ENCODE measurements around the gene HOXA10. TPM values are rescaled to one million over a fixed set of nuclear protein-coding genes. Genes with fewer than 3 reads are reported as not detected.
A peak's percentile ranks its signal among the peaks of the same experiment; 100 is the strongest.

The HOXA10 gene
- 10 to 100 TPM in 1 of 2 donors, 1 to 10 TPM in 1; 1.5 to 11.2 TPM for total RNA-seq
- polyA plus RNA-seq = 1 to 10 TPM; 3.4 to 3.6 TPM
- long read RNA-seq, donor 1, transcript HOXA10-201 (2 exons, 2,541 nt) = major isoform, 31 of 41 reads
- long read RNA-seq, donor 1, partial matches to known transcripts = 0 of 41 reads
- long read RNA-seq, donor 1, other reads (novel, unspliced or antisense) = 5 of 41 reads
- long read RNA-seq, donor 2, partial matches to known transcripts = 0 of 1 reads
- long read RNA-seq, donor 2, other reads (novel, unspliced or antisense) = 0 of 1 reads

GRCh38 chr7:27173956-27174873 is at the start of gene HOXA10:
HOXA10 (minus strand) TSS chr7:27174320; CDS start chr7:27174306, 14 bp downstream.
- H3K27ac ChIP-seq (ENCODE audit: low read depth in 1 of 2, low read length in 2 of 2) = no peak within 1 kb of the TSS
- peak; percentile 55 to 79 for DNase-seq
- intact Hi-C loops (cut with DNase I) = no loop called here
- H3K4me3 ChIP-seq (ENCODE audit: low read length in 2 of 2) = peak within 1 kb of the TSS; percentile 29 to 52
- no peaks in the 10 kb centered on the region for H3K36me3 ChIP-seq (ENCODE audit: control insufficient read depth in 1 of 2, insufficient read depth in 2 of 2, low read length in 1 of 2)
- no peak for ATAC-seq (ENCODE audit: low FRiP score)
- H3K27me3 ChIP-seq (ENCODE audit: control insufficient read depth in 1 of 2, insufficient read depth in 2 of 2, low read length in 1 of 2) = peaks cover 0 to 1% of the 10 kb centered on the region in 2 donors
- H3K9me3 ChIP-seq (ENCODE audit: control insufficient read depth, low read length) = no peaks in the 10 kb centered on the region
- 12 to 13% methylated on average over 62 to 82 of the region's 82 CpGs for WGBS, 2 donors
- no peaks in the 10 kb centered on the region for H3K4me1 ChIP-seq (ENCODE audit: control insufficient read depth in 1 of 2, insufficient read depth in 2 of 2, low read length in 2 of 2)

GRCh38 chr7:27221201-27221797 is 47.2 kb upstream of the HOXA10 start:
- Histone ChIP-seq H3K4me3 (ENCODE audit: low read length in 2 of 2) (no peak overlapping the region), H3K36me3 (ENCODE audit: control insufficient read depth in 1 of 2, insufficient read depth in 2 of 2, low read length in 1 of 2) (no peaks in the 10 kb centered on the region), H3K27ac (ENCODE audit: low read depth in 1 of 2, low read length in 2 of 2) (no peak overlapping the region), H3K9me3 (ENCODE audit: control insufficient read depth, low read length) (no peaks in the 10 kb centered on the region), H3K27me3 (ENCODE audit: control insufficient read depth in 1 of 2, insufficient read depth in 2 of 2, low read length in 1 of 2) (peaks cover 0 to 4% of the 10 kb centered on the region in 2 donors), H3K4me1 (ENCODE audit: control insufficient read depth in 1 of 2, insufficient read depth in 2 of 2, low read length in 2 of 2) (no peaks in the 10 kb centered on the region)
- no peak for DNase-seq
- no peak for ATAC-seq (ENCODE audit: low FRiP score)
- intact Hi-C loops (cut with DNase I) = no loop called here
- WGBS, 2 donors = 96 to 98% methylated on average over 3 of the region's 3 CpGs

GRCh38 chr7:27220440-27220955 is 46.4 kb upstream of the HOXA10 start:
- peaks cover 0 to 4% of the 10 kb centered on the region in 2 donors for H3K27me3 ChIP-seq (ENCODE audit: control insufficient read depth in 1 of 2, insufficient read depth in 2 of 2, low read length in 1 of 2)
- no peak overlapping the region for H3K27ac ChIP-seq (ENCODE audit: low read depth in 1 of 2, low read length in 2 of 2)
- H3K9me3 ChIP-seq (ENCODE audit: control insufficient read depth, low read length) = no peaks in the 10 kb centered on the region
- DNase-seq (peak in 1 of 2 donors; percentile 56), ATAC-seq (ENCODE audit: low FRiP score) (peak; percentile 41)
- H3K36me3 ChIP-seq (ENCODE audit: control insufficient read depth in 1 of 2, insufficient read depth in 2 of 2, low read length in 1 of 2) = no peaks in the 10 kb centered on the region
- intact Hi-C loops (cut with DNase I) = no loop called here
- no peaks in the 10 kb centered on the region for H3K4me1 ChIP-seq (ENCODE audit: control insufficient read depth in 1 of 2, insufficient read depth in 2 of 2, low read length in 2 of 2)
- 31 to 40% methylated on average over 40 to 45 of the region's 45 CpGs for WGBS, 2 donors
- H3K4me3 ChIP-seq (ENCODE audit: low read length in 2 of 2) = no peak overlapping the region

- H3K4me3 ChIP-seq (ENCODE audit: low read length in 2 of 2) = no peak overlapping the region
- no peaks in the 10 kb centered on the region for H3K36me3 ChIP-seq (ENCODE audit: control insufficient read depth in 1 of 2, insufficient read depth in 2 of 2, low read length in 1 of 2)
- intact Hi-C loops (cut with DNase I) = loop anchor here in 1 of 2 donors (10.0 kb wide), 1 partner anchor 355 kb away; no protein-coding TSS in a partner anchor
- no peak overlapping the region for H3K27ac ChIP-seq (ENCODE audit: low read depth in 1 of 2, low read length in 2 of 2)
- DNase-seq (peak in 1 of 2 donors; percentile 42), ATAC-seq (ENCODE audit: low FRiP score) (no peak)
- no peaks in the 10 kb centered on the region for H3K4me1 ChIP-seq (ENCODE audit: control insufficient read depth in 1 of 2, insufficient read depth in 2 of 2, low read length in 2 of 2)
- H3K9me3 ChIP-seq (ENCODE audit: control insufficient read depth, low read length) = no peaks in the 10 kb centered on the region
- 94% methylated on average over 4 of the region's 4 CpGs for WGBS, 2 donors
- H3K27me3 ChIP-seq (ENCODE audit: control insufficient read depth in 1 of 2, insufficient read depth in 2 of 2, low read length in 1 of 2) = peaks cover 0 to 4% of the 10 kb centered on the region in 2 donors
Observed at GRCh38 chr7:27219821-27220220, 45.7 kb upstream of the HOXA10 start.

GRCh38 chr7:27217951-27218350 is 43.8 kb upstream of the HOXA10 start:
- peaks cover 0 to 4% of the 10 kb centered on the region in 2 donors for H3K27me3 ChIP-seq (ENCODE audit: control insufficient read depth in 1 of 2, insufficient read depth in 2 of 2, low read length in 1 of 2)
- no peak overlapping the region for H3K27ac ChIP-seq (ENCODE audit: low read depth in 1 of 2, low read length in 2 of 2)
- DNase-seq (no peak), ATAC-seq (ENCODE audit: low FRiP score) (no peak)
- no peaks in the 10 kb centered on the region for H3K36me3 ChIP-seq (ENCODE audit: control insufficient read depth in 1 of 2, insufficient read depth in 2 of 2, low read length in 1 of 2)
- intact Hi-C loops (cut with DNase I) = loop anchor here in 1 of 2 donors (10.0 kb wide), 1 partner anchor 357 kb away; no protein-coding TSS in a partner anchor
- no peaks in the 10 kb centered on the region for H3K9me3 ChIP-seq (ENCODE audit: control insufficient read depth, low read length)
- H3K4me1 ChIP-seq (ENCODE audit: control insufficient read depth in 1 of 2, insufficient read depth in 2 of 2, low read length in 2 of 2) = no peaks in the 10 kb centered on the region
- H3K4me3 ChIP-seq (ENCODE audit: low read length in 2 of 2) = no peak overlapping the region

- peak in 1 of 2 donors; percentile 34 for DNase-seq
- H3K9me3 ChIP-seq (ENCODE audit: control insufficient read depth, low read length) = no peaks in the 10 kb centered on the region
- H3K4me3 ChIP-seq (ENCODE audit: low read length in 2 of 2) = no peak overlapping the region
- no peaks in the 10 kb centered on the region for H3K4me1 ChIP-seq (ENCODE audit: control insufficient read depth in 1 of 2, insufficient read depth in 2 of 2, low read length in 2 of 2)
- H3K36me3 ChIP-seq (ENCODE audit: control insufficient read depth in 1 of 2, insufficient read depth in 2 of 2, low read length in 1 of 2) = no peaks in the 10 kb centered on the region
- no peak for ATAC-seq (ENCODE audit: low FRiP score)
- whole genome bisulfite sequencing, 2 donors = 98 to 100% methylated on average over 2 of the region's 2 CpGs
- no peak overlapping the region for H3K27ac ChIP-seq (ENCODE audit: low read depth in 1 of 2, low read length in 2 of 2)
- peaks cover 0 to 4% of the 10 kb centered on the region in 2 donors for H3K27me3 ChIP-seq (ENCODE audit: control insufficient read depth in 1 of 2, insufficient read depth in 2 of 2, low read length in 1 of 2)
- intact Hi-C loops (cut with DNase I) = loop anchor here in 1 of 2 donors (10.0 kb wide), 1 partner anchor 359 kb away; no protein-coding TSS in a partner anchor
Observed at GRCh38 chr7:27215356-27215755, 41.2 kb upstream of the HOXA10 start.

GRCh38 chr7:27214239-27214950 is 40.3 kb upstream of the HOXA10 start:
- no peaks in the 10 kb centered on the region for H3K27me3 ChIP-seq (ENCODE audit: control insufficient read depth in 1 of 2, insufficient read depth in 2 of 2, low read length in 1 of 2)
- WGBS, 2 donors = 88 to 90% methylated on average over 8 of the region's 8 CpGs
- intact Hi-C loops (cut with DNase I) = loop anchor here (5.0 to 10.0 kb wide), 2 partner anchors 360 to 363 kb away; no protein-coding TSS in a partner anchor
- no peaks in the 10 kb centered on the region for H3K4me1 ChIP-seq (ENCODE audit: control insufficient read depth in 1 of 2, insufficient read depth in 2 of 2, low read length in 2 of 2)
- H3K36me3 ChIP-seq (ENCODE audit: control insufficient read depth in 1 of 2, insufficient read depth in 2 of 2, low read length in 1 of 2) = no peaks in the 10 kb centered on the region
- ATAC-seq (ENCODE audit: low FRiP score) (no peak), DNase-seq (no peak)
- H3K9me3 ChIP-seq (ENCODE audit: control insufficient read depth, low read length) = no peaks in the 10 kb centered on the region
- H3K27ac ChIP-seq (ENCODE audit: low read depth in 1 of 2, low read length in 2 of 2) = no peak overlapping the region
- H3K4me3 ChIP-seq (ENCODE audit: low read length in 2 of 2) = no peak overlapping the region

Measured in aorta (tissue), 5 donors.